HG03108 (cell line): ENCODE data around the gene ZNF678.
"Not testable (repeated sequence)": the region's sequence is repeated elsewhere in the genome, so short reads cannot be mapped to it uniquely, and the experiment has no call there.

ENCODE experiments used
- ATAC-seq: cut with Tn5 transposase; IDR thresholded peaks from one replicate; pipeline ENCODE4 v1.9.1; 2021; ENCODE audit warnings: moderate library complexity; ENCODE audit not compliant: unreplicated experiment

Gene ZNF678

GRCh38 chr1:227596222-227596621 lies 32.9 kb downstream of the ZNF678 start:
- not testable (repeated sequence) for ATAC-seq

GRCh38 chr1:227603327-227603726 lies 40.0 kb downstream of the ZNF678 start:
- ATAC-seq = no peak

GRCh38 chr1:227604446-227604845 lies 41.1 kb downstream of the ZNF678 start:
- no peak for ATAC-seq

- ATAC-seq = not testable (repeated sequence)
Observed at GRCh38 chr1:227606271-227606670, 42.9 kb downstream of the ZNF678 start.

GRCh38 chr1:227607336-227607898 lies 44.1 kb downstream of the ZNF678 start:
- ATAC-seq = no peak

GRCh38 chr1:227612658-227613057 lies 49.3 kb downstream of the ZNF678 start:
- no peak for ATAC-seq

GRCh38 chr1:227613526-227613925 lies 50.2 kb downstream of the ZNF678 start:
- no peak for ATAC-seq

GRCh38 chr1:227621211-227621610 lies 57.9 kb downstream of the ZNF678 start:
- ATAC-seq = no peak

GRCh38 chr1:227622739-227623475 lies 59.6 kb downstream of the ZNF678 start:
- ATAC-seq = no peak

GRCh38 chr1:227632325-227632724 lies 69.0 kb downstream of the ZNF678 start:
- ATAC-seq = no peak

GRCh38 chr1:227635596-227635995 lies 72.2 kb downstream of the ZNF678 start:
- no peak for ATAC-seq

GRCh38 chr1:227654431-227654830 lies 91.1 kb downstream of the ZNF678 start:
- no peak for ATAC-seq

GRCh38 chr1:227654858-227655752 lies 91.7 kb downstream of the ZNF678 start:
- ATAC-seq = no peak

GRCh38 chr1:227661495-227661894 lies 98.1 kb downstream of the ZNF678 start:
- no peak for ATAC-seq

GRCh38 chr1:227662933-227663332 lies 99.6 kb downstream of the ZNF678 start:
- ATAC-seq = no peak

- no peak for ATAC-seq
Observed at GRCh38 chr1:227666286-227666685, 102.9 kb downstream of the ZNF678 start.

- ATAC-seq = no peak
Observed at GRCh38 chr1:227673441-227673840, 110.1 kb downstream of the ZNF678 start.

GRCh38 chr1:227685807-227686206 lies 122.5 kb downstream of the ZNF678 start:
- ATAC-seq = no peak

GRCh38 chr1:227697321-227697864 lies 134.0 kb downstream of the ZNF678 start:
- ATAC-seq = no peak

- not testable (repeated sequence) for ATAC-seq
Observed at GRCh38 chr1:227701631-227702030, 138.3 kb downstream of the ZNF678 start.

- ATAC-seq = no peak
Observed at GRCh38 chr1:227707846-227708245, 144.5 kb downstream of the ZNF678 start.
